ENCODE measurements around the gene GCLC.

Gene GCLC

DNA sequence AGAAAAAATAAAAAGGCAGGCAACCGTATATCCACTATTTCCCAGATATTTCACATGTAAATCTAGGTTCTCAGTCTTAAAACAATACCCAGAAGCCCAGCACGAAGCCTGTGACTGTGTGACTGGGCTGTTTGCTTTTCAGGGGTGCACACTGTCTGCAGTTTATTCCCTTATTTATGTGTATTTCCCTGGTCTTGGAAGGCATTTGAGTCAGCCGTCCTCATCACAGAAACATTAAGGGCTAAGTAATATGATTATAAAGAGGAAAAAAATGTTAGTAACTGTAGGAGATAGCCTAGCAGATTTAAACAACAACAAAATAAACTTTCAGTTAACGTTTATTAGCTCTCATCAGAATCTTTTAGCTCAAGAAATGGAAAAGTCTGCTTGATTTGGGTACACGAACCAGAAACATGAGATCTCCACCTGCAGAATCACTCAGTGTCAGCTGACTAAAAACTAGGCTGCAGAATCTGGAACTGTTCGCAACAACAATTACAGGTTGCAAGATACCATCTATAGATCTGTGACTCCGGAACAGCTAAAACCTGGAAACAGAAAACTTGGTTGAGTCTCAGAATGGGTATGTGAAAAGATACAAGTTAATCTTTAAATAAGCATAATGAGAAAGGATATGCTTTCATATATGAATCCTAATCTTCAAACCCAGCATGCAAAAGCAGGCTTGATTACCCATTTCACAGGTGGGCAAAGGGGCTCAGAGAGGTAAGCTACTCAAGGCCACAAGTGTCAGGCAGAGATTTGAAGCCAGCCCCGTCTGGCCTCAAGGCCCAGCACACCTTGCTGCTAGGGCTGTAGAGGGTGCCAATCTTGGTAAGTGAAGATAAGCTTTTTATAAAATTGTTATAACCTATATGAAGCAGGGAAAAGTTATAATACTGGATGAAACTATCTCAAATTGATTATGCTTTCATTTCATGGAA lies 21.1 kb downstream of the GCLC start:
- DNase-seq (ENCODE audit: low read depth): no peak

DNA sequence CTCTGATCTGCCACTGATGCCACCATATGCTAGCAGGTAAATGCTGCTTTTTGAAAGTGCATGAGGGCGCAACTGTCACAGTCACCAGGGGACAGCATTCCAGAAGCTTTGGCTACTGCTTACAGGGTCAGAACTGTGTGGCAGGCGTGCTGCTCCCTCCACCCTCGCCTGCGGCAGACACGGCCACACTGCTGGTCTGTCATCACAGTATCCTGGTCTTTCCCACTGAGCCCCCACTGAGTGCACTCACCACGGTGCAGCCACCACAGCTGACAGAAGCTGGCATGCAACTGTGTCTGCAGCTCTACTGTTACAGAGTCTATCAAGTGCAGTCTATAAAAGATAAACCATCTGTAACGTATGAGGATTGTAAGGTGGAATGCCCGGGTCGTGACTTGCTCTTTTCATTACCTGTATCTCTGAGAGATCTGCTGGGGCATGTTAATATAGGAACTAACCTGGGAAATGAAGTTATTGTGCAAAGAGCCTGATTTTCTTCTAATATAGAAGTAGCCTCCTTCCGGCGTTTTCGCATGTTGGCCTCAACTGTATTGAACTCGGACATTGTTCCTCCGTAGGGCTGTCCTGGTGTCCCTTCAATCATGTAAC lies 24.5 kb downstream of the GCLC start:
- no peak for DNase-seq (ENCODE audit: low read depth)

DNA sequence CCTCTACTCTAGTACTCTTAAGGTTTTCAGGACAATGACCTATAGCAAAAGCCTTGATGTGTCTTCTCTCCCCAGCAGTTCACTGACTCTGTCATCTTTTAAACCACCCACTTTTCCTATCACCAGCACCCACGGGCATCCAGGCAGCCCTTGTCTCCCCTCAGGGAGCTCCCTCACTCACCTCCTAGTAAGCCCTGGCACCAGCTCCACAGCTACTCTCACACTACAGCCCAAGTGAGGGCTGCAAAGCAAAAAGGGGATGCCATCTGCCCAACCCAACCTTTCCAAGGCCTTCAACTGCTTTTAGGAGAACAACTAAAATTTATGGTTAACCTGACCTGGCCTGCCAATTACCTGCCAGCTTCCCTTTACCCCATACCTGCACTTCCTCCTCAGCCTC lies 26.0 kb downstream of the GCLC start:
- no peak for DNase-seq (ENCODE audit: low read depth)

DNA sequence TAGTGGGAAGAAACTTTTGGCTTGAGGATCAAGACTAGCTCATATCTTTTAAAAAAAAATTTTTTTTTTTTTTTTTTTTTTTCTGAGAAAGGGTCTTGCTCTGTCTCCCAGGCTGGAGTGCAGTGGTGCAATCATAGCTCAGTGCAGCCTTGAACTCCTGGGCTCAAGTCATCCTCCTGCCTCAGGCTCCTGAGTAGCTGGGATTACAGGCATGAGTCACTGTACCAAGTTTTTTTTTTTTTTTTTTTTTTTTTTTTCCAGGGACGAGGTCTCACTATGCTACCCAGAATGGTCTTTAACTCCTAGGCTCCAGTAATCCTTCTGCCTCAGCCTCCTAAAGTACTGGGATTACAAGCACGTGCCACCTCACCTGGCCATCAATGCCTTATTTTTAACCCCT lies 27.9 kb downstream of the GCLC start:
- DNase-seq (ENCODE audit: low read depth): no peak

DNA sequence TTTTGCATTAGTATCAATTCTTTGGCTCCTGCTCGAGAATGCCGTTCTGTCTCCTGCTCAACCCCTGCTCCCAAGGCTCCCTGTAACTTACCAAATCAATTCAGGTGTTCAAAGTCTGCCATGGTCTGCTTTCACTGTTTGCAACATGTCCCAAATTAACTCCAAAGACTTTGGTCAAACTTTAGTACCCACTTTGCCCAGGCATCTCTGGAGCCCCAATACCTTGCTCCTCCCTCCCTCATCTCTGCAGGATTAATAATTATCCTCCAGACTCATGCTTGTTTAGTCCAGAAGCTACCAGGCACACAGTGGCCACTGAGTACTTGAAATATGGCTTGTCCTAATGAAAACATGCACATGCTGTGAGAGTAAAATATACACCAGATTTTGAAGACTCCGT lies 30.2 kb downstream of the GCLC start:
- no peak for DNase-seq (ENCODE audit: low read depth)

DNA sequence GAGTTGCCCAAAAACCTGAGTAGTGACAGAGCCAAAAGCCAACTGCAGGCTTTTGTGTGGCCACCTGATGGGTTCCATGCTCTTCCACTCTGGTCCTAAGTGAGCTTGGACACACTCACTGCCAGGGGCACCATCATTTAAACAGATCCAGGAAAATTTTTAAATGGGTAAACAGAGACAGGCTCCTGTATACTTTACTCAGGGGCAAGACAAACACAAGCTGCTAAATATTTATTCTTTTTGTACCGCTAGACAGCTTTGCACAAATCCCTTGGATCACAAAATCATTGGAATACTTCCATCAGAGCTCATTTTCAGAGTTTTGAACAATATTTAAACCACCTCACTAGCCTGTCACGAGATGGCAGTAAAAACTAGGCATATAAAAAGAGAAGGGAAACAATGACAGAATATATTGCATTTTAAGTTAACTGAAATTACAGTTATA lies 31.4 kb downstream of the GCLC start:
- no peak for DNase-seq (ENCODE audit: low read depth)

DNA sequence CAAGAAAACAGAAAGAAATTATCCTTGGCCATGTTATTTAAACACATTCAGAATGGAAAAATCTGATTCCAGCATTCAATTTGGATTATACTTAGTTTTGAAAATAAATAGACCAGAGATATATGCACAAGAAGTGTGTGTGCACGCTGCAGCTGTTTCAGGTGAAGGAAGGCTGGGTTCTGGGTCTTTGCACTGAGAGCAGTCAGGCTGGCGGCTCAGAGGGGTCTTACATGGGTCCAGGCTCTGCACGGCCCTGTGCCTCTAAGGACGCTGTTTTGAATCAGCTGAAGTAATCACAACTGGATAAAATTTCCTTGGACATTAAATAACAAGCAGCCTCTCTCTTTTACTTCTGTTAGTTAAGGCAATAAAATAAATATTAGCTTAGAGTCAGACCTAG lies 31.8 kb downstream of the GCLC start:
- DNase-seq (ENCODE audit: low read depth): no peak

DNA sequence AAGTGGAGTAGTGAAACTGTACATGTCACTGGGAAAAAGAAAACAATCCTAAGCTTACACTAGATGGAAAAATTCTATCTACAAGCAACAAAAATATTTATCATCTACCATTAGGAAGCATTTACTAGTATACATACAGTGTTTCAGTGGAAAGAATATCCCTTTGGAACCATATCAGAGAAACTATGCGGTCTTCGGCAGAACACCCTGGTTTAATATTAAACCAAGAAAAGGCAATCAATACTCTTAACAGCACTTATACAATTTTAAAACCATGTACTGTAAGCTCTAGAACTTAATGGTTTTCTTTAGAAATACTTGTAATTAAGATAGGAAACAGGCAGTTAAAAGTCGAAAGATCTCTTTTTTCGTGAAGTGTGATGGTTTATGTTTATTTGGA lies 32.3 kb downstream of the GCLC start:
- no peak for DNase-seq (ENCODE audit: low read depth)

DNA sequence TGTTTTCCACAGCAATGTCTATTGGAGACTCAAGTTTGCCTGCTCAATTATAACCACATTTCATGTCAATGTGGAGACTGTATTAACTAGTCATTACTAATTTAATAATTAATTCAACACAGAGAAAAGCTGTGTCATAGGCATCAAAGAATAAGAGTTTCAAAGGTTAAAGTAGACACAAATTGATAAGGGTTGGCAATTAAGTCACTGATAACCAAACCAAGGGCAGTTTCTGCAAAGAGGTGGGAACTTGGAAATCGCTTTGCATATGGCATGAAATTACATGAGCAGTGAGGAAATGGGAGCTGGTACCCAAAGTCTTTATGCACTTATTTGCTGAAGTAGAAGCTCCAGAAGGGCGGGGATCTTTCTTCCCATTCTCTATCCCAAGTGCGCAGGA lies 34.2 kb downstream of the GCLC start:
- DNase-seq (ENCODE audit: low read depth): no peak

DNA sequence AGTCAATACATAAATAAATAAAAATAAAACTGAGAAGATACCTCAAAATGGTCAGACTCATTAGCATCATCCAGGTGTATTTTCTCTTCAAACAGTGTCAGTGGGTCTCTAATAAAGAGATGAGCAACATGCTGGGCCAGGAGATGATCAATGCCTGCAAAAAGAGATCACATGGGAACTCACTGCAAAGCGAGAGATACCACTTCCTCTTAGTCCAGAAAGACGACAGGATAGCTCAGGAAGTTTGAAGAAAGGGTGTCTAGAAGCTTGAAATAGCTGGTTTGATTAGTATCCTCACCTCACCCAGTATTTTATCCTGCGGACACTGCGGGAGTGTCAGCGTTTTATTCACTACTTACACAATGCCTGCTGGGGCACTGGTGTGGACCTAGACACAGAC lies 38.0 kb downstream of the GCLC start:
- no peak for DNase-seq (ENCODE audit: low read depth)

DNA sequence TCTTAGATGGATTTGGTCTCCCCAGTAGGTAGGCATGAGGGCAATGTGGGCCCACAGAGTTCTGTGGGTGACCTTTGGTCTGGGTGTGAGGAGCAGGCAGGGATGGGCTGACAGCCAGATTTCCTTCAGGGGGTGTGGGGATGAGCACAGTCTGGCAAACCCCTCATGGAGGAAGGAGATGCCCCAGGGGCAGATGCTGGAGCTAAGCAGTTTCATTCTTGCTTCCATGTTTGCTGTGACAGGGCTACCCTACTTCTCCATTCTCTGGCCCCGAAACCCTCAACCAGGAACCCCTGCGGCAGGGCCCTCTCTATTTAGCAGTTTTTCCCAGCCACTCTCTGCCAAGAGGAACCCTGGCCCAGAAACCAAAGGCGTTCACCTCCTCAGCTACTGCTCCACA lies 40.4 kb downstream of the GCLC start:
- no peak for DNase-seq (ENCODE audit: low read depth)

DNA sequence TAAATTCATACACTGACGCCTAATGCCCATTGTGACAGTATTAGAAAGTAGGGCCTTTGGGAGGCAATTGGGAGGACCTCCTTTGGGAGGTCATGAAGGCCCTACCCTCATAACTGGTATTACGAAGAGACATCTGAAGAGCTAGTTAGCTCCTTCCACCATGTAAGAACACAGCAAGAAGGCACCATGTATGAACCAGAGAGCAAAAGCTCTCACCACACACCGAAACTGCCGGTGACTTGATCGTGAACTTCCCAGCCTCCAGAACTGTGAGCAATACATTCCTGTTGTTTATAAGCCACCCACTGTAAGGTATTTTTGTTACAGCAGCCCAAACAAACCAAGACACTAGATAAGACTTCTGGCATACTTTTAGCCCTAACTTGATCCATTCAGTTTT lies 41.8 kb downstream of the GCLC start:
- no peak for DNase-seq (ENCODE audit: low read depth)

DNA sequence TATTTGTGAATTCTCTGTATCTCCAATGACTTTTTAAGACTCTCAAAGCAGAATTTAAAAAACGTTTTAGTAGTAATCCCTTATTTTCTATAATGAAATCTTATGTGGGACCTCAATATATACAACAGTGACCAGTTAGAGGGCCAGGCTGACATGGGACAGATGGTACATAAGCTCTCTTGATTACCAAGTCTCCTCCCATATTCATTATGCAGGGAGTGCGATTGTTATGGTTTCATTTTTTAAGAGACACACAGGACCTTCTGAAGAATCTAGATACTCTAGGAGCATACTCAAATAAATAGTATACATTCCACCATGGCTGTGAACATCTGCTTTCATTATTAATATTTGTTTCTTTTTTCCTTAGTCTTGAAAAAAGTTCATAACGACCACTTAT lies 43.5 kb downstream of the GCLC start:
- DNase-seq (ENCODE audit: low read depth): no peak

DNA sequence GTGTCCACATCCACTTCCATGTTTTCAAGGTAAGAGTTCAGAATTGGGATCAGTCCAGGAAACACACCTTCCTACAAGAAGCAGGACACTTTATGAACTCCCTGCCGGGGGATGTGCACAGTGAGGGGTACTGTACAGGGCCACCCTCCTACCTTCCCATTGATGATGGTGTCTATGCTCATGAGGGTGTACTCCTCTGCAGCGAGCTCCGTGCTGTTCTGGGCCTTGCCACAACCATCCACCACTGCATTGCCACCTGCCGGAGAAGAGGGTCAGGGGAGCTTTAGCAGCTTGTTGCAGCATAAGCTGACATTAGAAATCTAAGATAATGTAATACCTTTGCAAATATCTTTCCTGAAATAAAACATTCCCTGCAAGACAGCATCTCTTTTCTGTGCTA lies 44.8 kb downstream of the GCLC start:
- no peak for DNase-seq (ENCODE audit: low read depth)

DNA sequence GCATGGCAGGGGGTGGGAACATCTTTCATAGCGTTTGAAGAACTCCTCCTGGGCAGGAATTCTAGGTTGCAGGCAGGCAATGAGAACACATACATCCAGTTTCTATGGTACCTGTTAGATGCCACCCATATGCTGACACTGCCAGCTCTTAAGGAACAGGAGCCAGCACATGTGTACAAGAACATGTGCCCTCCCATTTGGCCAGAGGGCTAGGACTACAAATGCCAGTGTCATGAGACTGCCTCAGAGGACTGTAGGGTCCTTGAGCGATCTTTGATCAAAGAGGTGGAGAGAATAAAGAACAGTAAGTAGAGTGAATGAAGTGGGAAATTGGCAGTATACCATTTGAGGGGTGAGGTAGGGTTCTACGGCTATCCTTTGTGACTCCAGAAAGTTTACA lies 45.8 kb downstream of the GCLC start:
- DNase-seq (ENCODE audit: low read depth): no peak

DNA sequence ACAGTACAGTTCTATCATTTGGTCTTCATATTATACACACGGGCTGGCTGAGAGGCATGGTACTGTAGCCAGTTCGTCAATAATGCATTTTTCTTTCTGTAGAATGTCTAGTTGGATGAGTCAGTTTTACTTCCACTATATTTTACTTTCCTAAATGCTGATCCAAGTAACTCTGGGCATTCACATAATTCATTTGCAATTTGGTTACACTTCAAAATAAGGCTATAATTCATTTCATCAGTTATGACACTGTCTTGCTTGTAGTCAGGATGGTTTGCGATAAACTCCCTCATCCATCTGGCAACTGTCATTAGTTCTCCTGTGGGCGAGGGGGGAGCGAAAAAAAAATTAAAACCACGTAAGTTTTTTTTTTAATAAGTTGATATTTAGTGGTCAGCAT lies 46.3 kb downstream of the GCLC start:
- no peak for DNase-seq (ENCODE audit: low read depth)

DNA sequence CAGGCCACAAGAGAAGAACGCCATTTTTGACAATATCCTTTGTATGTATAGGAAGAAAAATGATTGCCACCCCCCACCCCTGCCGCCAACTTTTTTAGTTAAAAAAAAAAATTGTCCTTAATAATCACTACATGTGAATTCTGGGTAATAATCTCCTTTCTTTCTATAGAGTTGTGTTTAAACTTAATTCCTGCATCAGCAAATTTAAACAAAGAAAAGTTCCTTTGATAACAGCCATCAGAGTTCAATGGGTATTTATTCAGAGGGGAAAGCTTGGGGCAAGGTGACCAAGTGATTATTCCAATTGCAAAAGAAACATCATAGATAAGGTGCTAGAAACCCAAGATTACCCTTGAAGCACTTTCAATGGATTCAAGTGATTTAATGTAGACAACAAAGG lies 47.0 kb downstream of the GCLC start:
- DNase-seq (ENCODE audit: low read depth): no peak

DNA sequence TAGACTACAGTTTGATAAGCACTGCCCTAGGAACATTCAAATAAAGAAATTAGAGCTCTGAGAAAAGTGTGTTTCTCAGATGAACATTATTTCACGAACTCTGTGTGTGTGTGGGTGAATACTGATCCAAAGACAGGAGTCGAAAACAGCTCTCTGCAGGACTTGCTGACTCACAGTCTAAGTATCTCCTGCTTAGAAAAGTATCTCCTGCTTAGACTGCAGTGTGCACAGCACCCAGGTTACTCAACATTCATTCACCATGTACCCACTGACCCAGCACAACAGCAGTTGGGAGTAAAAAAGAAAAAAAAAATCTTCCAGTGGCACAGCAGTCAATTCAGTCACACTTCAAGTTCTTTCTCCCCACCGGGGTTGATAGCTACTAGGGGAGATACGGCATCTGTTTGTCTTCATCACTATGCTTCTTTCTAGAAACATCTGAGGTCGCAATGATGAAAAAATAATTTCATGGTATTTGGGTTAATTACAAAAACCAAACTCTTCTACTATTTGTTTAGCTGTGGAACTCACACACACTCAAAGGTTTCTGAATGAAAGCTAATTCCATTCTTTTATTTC lies 48.0 kb downstream of the GCLC start:
- DNase-seq (ENCODE audit: low read depth): no peak

DNA sequence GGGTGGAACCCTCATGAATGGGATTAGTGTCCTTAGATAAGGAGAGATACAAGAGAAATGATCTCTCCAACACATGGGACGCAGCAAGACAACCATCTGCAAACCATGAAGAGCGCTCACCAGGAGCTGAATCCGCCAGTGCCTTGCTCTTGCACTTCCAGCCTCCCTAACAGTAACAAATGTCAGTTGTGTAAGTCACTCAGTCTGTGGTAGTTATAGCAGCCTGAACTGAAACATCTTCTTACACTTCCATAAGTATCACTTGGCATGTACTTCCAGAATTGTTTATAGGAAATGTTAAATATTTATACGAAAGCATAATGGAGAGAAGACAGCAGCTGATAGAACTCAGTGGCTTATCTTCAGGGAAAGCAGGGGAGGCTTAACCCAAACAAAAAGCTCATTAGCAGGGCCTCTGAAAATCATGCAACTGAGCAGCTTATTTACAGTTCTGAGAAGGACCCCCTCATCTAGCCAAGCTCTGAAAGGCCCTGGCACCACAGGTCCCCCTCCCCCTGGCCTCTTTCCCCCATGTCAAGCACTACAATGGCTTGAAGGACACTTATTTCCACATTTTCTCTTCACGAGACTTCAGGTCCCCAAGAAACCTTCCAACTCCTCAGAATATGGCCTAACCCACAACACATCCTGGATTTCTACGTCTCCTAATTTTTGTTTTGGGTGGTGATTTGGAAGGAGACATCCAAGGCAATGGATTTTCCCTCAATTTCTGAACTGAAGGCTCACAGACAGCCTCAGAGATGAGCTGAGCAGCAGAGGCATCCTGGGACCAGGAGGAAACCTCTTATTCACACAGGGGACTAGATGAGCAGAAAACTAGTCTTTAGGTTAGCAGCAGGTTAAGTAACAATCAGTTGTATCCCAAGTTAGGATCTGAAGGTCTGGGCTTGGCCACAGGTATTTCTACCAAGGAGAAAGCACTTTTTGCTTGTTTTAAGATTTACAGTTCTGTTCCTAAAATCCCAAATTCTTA lies 49.1 kb downstream of the GCLC start:
- DNase-seq (ENCODE audit: low read depth): no peak

DNA sequence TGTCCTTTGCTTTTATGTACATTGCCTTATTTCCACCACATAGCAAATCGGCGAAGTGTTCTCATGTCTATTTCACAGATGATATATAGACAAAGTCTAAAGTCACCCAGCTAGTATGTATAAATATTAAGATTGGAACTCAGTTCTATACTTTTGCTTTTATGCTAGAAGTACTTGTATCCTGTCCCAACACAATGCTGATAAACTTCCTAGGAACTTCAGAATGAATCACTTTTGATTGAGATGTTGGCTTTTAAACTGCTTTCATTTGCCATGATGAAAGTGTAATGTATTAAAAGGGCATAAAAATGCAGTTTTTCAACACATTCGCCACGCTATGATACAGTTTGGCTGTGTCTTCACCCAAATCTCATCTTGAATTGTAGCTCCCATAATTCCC lies 50.8 kb downstream of the GCLC start:
- DNase-seq (ENCODE audit: low read depth): no peak

DNA sequence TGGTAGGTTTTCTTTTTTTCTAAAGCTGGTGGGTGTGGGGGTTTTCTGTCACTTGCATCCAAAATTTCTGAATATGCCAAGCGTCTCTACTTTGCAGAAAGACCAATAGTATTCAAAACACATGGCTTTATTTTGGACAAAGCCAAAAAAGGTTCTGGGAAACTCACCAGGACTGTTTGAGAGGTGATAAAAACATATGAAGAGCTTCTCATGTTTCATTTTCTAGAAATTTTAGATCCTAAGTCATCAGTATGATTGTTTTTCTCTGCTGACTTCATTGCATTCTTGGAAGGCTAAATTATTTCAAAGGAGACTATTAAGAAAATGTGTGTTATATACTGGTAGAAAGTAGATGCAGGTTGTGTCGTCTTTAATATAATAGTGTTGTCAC lies 51.3 kb downstream of the GCLC start:
- no peak for DNase-seq (ENCODE audit: low read depth)

Measured in stimulated activated CD8-positive, alpha-beta memory T cell treated with anti-CD3 and anti-CD28 coated beads, Interleukin-7, amount 100 ng/mL, for 24 hours (primary cell).